IMR-90 (cell line): Measurements from ENCODE around the gene ZNF311. TPM values are rescaled to one million over a fixed set of nuclear protein-coding genes. Genes with fewer than 3 reads are reported as not detected.

Experiments
- ATAC-seq: fragments of 200-7000 bp; cut with Tn5 transposase; 2 replicates; pipeline ENCODE4 v1.9.1; 2020; ENCODE audit warnings: low read depth, mild to moderate bottlenecking, moderate library complexity
- BruUV-seq: library from RNA; stranded (reverse); fragments of 400-500 nt; replicated peaks from 2 replicates; lab custom pipeline; 2021; lab: Mats Ljungman, UMichigan
- CTCF ChIA-PET: fragments of 300-600 bp; formaldehyde crosslinking; extraction: SDS; loops from one replicate; lab custom pipeline; 2021; ENCODE audit warnings: antibody characterized with exemption; lab: Yijun Ruan, JAX
- POLR2A ChIA-PET: fragments of 300-600 bp; sonication (Branson Sonifier 250); formaldehyde crosslinking; loops from one replicate; lab custom pipeline; 2022; ENCODE audit warnings: antibody characterized with exemption; ENCODE audit not compliant: unreplicated experiment; lab: Charles Lee
- DNase-seq: peaks from one replicate; pipeline ENCODE4 v3.0.0; 2013
- H2AFZ ChIP-seq: replicated peaks from 2 replicates; pipeline ENCODE3; 2013; ENCODE audit warnings: low read length, mild to moderate bottlenecking; ENCODE audit not compliant: poor library complexity
- H2AK5ac ChIP-seq: 2 replicates; pipeline ENCODE4 v1.6.1; 2013; ENCODE audit warnings: low read depth, low read length, inconsistent platforms
- H2AK9ac ChIP-seq: replicated peaks from 2 replicates; pipeline ENCODE3; 2013; ENCODE audit warnings: mild to moderate bottlenecking, low read depth, low read length, moderate library complexity; ENCODE audit not compliant: poor library complexity
- H2BK120ac ChIP-seq: 2 replicates; pipeline ENCODE4 v1.6.1; 2013; ENCODE audit warnings: low read depth, low read length, inconsistent platforms
- H2BK15ac ChIP-seq: 3 replicates; pipeline ENCODE4 v1.6.1; 2013; ENCODE audit warnings: low read depth, low read length, inconsistent platforms
- H2BK20ac ChIP-seq: 2 replicates; pipeline ENCODE4 v1.6.1; 2013; ENCODE audit warnings: low read depth, mild to moderate bottlenecking, inconsistent platforms, low read length, moderate library complexity
- H2BK5ac ChIP-seq: 2 replicates; pipeline ENCODE4 v1.6.1; 2013; ENCODE audit warnings: mild to moderate bottlenecking, low read depth, low read length, inconsistent platforms; ENCODE audit not compliant: poor library complexity, severe bottlenecking
- H3K14ac ChIP-seq: replicated peaks from 2 replicates; pipeline ENCODE4 v1.6.1; 2013; ENCODE audit warnings: low read depth, low read length, inconsistent platforms
- H3K18ac ChIP-seq: 2 replicates; pipeline ENCODE4 v1.6.1; 2013; ENCODE audit warnings: low read depth, low read length, control low read depth
- H3K23ac ChIP-seq: 2 replicates; pipeline ENCODE4 v1.6.1; 2013; ENCODE audit warnings: low read depth, low read length, inconsistent platforms
- H3K27ac ChIP-seq: 2 replicates; pipeline ENCODE4 v1.5.1; 2013; ENCODE audit warnings: mild to moderate bottlenecking, control low read depth, low read length; ENCODE audit not compliant: insufficient read depth
- H3K27me3 ChIP-seq: 2 replicates; pipeline ENCODE4 v1.6.1; 2013; ENCODE audit warnings: low read length; ENCODE audit not compliant: control insufficient read depth, insufficient read depth
- H3K36me3 ChIP-seq: 2 replicates; pipeline ENCODE4 v1.6.1; 2013; ENCODE audit warnings: low read length, mixed read lengths; ENCODE audit not compliant: control insufficient read depth, insufficient read depth
- H3K4ac ChIP-seq: 2 replicates; pipeline ENCODE4 v1.6.1; 2013; ENCODE audit warnings: low read depth, low read length, inconsistent platforms
- H3K4me1 ChIP-seq: 2 replicates; pipeline ENCODE4 v1.6.1; 2013; ENCODE audit warnings: low read length, mixed read lengths; ENCODE audit not compliant: control insufficient read depth, insufficient read depth
- H3K4me2 ChIP-seq: 2 replicates; pipeline ENCODE4 v1.6.1; 2013; ENCODE audit warnings: low read depth, mild to moderate bottlenecking, control low read depth, low read length, moderate library complexity
- H3K4me3 ChIP-seq: 2 replicates; pipeline ENCODE4 v1.5.1; 2013; ENCODE audit warnings: low read depth, mild to moderate bottlenecking, control low read depth, low read length, moderate library complexity; ENCODE audit not compliant: insufficient read depth
- H3K56ac ChIP-seq: 2 replicates; pipeline ENCODE4 v1.6.1; 2013; ENCODE audit warnings: low read length, inconsistent platforms; ENCODE audit not compliant: insufficient read depth; ENCODE audit errors: extremely low read depth
- H3K79me1 ChIP-seq, 2 experiments: 2 replicates each; pipeline ENCODE4 v1.6.1; 2013; ENCODE audit warnings: low read length in 2 of 2, inconsistent platforms in 1 of 2, low read depth in 1 of 2
- H3K9ac ChIP-seq: 2 replicates; pipeline ENCODE4 v1.6.1; 2013; ENCODE audit warnings: low read depth, low read length, control low read depth
- H3K9me1 ChIP-seq: 2 replicates; pipeline ENCODE4 v1.6.1; 2013; ENCODE audit warnings: low read length, inconsistent platforms; ENCODE audit not compliant: insufficient read depth
- H3K9me3 ChIP-seq: 2 replicates; pipeline ENCODE4 v1.6.1; 2013; ENCODE audit warnings: low read length; ENCODE audit not compliant: control insufficient read depth, insufficient read depth
- H4K20me1 ChIP-seq: 2 replicates; pipeline ENCODE4 v1.6.1; 2013; ENCODE audit warnings: low read length, inconsistent platforms; ENCODE audit not compliant: insufficient read depth
- H4K5ac ChIP-seq: 2 replicates; pipeline ENCODE4 v1.6.1; 2013; ENCODE audit warnings: mild to moderate bottlenecking, low read depth, low read length, control low read depth
- H4K8ac ChIP-seq, 2 experiments: 2 replicates each; pipeline ENCODE4 v1.6.1; 2013; ENCODE audit warnings: low read depth in 2 of 2, low read length in 2 of 2, control low read depth in 1 of 2, inconsistent platforms in 1 of 2
- H4K91ac ChIP-seq: 2 replicates; pipeline ENCODE4 v1.6.1; 2013; ENCODE audit warnings: low read depth, low read length, inconsistent platforms; ENCODE audit not compliant: insufficient read depth
- CEBPB ChIP-seq: IDR thresholded peaks from 2 replicates; pipeline ENCODE4 v1.6.1; 2012; ENCODE audit warnings: low read depth, low read length, improper control_type of control experiment
- CTCF ChIP-seq: conservative IDR thresholded peaks from 2 replicates; pipeline ENCODE4 v1.5.1; 2012; ENCODE audit warnings: mild to moderate bottlenecking, low read depth, low read length, improper control_type of control experiment
- FOS ChIP-seq: fragments of 150-350 bp; IDR thresholded peaks from 2 replicates; pipeline ENCODE4 v1.6.1; 2016; ENCODE audit warnings: low read depth, low read length
- POLR2A ChIP-seq: IDR thresholded peaks from 2 replicates; pipeline ENCODE4 v1.6.1; 2012; ENCODE audit warnings: mild to moderate bottlenecking, low read depth, low read length
- RAD21 ChIP-seq: IDR thresholded peaks from 2 replicates; pipeline ENCODE4 v1.6.1; 2012; ENCODE audit warnings: low read length, improper control_type of control experiment
- RCOR1 ChIP-seq: IDR thresholded peaks from 2 replicates; pipeline ENCODE4 v1.6.1; 2012; ENCODE audit warnings: mild to moderate bottlenecking, low read length, improper control_type of control experiment; ENCODE audit not compliant: insufficient replicate concordance
- RFX5 ChIP-seq: IDR thresholded peaks from 2 replicates; pipeline ENCODE4 v1.8.0; 2012; ENCODE audit warnings: low read depth, mild to moderate bottlenecking, low read length, moderate library complexity
- SMC3 ChIP-seq: fragments of 150-350 bp; IDR thresholded peaks from 2 replicates; pipeline ENCODE4 v1.6.1; 2016; ENCODE audit warnings: low read depth, mild to moderate bottlenecking, antibody characterized with exemption, low read length, moderate library complexity
- WGBS, 2 experiments: methylation state at CpG; one replicate each; pipeline versions ENCODE4 v1.1.5 to v1.1.7; 2013; ENCODE audit warnings: missing lambda C conversion rate in 2 of 2; ENCODE audit not compliant: insufficient read length in 1 of 2; ENCODE audit errors: extremely low coverage in 2 of 2; 5-methylcytosine and 5-hydroxymethylcytosine counted together
- dilution Hi-C: fragments of 300-500 bp; cut with HindIII; formaldehyde crosslinking; loops from one replicate; pipeline ENCODE4 v1.14.3; 2018; ENCODE audit warnings: low sequenced_read_pairs; ENCODE audit not compliant: unreplicated experiment
- in situ Hi-C: fragments of 300-500 bp; cut with MboI; formaldehyde crosslinking; loops from 3 replicates; pipeline ENCODE4 v1.14.3; 2019; ENCODE audit warnings: low sequenced_read_pairs, inconsistent platforms, mixed read lengths
- intact Hi-C: fragments of 100-400 bp; cut with micrococcal nuclease; formaldehyde crosslinking; loops from 2 replicates; pipeline ENCODE4 v1.10.0; 2022
- polyA plus RNA-seq, 3 experiments: library from polyadenylated mRNA; depleted of rRNA; stranded (reverse); fragments of >200 nt; gene quantifications; 2 replicates each; pipeline ENCODE4 v1.2.3, GENCODE V29; 2012; ENCODE audit warnings: low replicate concordance in 1 of 3
- total RNA-seq: library from RNA; depleted of rRNA; stranded (reverse); fragments of >200 nt; gene quantifications from 2 replicates; pipeline ENCODE4 v1.2.3, GENCODE V29; 2012

The ZNF311 gene
- total and polyA plus RNA-seq, 2 of the 4 experiments (the other 2 are of a cell fraction), result 0.34 to 0.36 TPM

DNA sequence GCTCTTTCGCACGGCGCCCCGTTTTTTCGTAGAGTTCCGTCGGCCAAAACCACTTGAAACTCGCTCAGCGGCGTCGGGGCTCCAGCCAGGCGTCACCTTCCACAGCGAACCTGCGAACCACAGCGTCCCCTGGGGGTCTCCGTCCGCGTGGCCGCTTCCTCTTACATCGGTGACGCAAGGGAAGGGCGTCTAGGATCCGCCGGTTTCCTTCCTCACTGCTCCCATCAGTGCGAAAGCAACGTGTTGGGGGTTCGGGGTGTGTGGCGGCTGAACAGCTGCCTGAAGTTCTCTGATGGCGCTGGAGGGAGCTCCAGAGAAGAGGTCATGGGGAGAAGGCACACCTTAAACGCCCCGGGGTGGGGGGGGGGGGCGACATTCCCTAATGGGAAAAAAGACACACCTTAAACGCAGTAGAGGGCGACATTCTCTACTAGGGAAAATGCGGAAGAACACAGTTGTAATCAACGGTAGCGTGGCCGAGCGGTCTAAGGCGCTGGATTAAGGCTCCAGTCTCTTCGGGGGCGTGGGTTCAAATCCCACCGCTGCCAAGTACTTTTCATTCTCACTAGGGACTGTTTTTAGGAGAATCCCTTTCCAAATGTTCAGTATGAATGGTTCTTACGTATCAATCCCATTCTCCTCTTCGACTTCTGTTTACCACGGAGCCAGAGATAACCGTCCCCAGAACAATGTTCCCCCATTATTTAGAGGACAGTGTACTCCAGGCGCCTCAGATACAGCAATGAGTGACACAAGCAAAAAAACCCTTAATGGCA, 16.4 kb downstream of the ZNF311 start:
- H3K9ac ChIP-seq, result no peak overlapping the region
- no TSS peak for BruUV-seq
- H2BK20ac ChIP-seq, result no peak overlapping the region
- peak overlapping the region; percentile 90 for H2AFZ ChIP-seq
- H3K27ac ChIP-seq, result no peak overlapping the region
- intact Hi-C loops (loop anchor here (5.0 kb wide), 1 partner anchor 599 kb away; the partner anchor contains the start of gene OR2H2), dilution Hi-C loops (no loop called here), in situ Hi-C loops (no loop called here)
- CTCF ChIA-PET, result no interaction called here
- H4K8ac ChIP-seq, result peak overlapping the region in 1 of 2 experiments; percentile 67; a peak in 1 of 4 replicates
- peak; percentile 61 for DNase-seq
- peak overlapping the region; percentile 54 for H3K4me3 ChIP-seq
- H3K79me1 ChIP-seq, result no peaks in the 10 kb centered on the region
- H3K23ac ChIP-seq, result no peak overlapping the region
- no peak overlapping the region for H3K56ac ChIP-seq
- H3K14ac ChIP-seq, result no peak overlapping the region
- H3K9me3 ChIP-seq, result no peaks in the 10 kb centered on the region
- no peak overlapping the region for H2AK5ac ChIP-seq
- no peak overlapping the region; the same call in 1 of the 2 replicates for H3K4ac ChIP-seq
- H2BK15ac ChIP-seq, result no peak overlapping the region
- no peak overlapping the region for H2BK5ac ChIP-seq
- H3K18ac ChIP-seq, result no peak overlapping the region
- no peaks in the 10 kb centered on the region for H3K9me1 ChIP-seq
- no peaks in the 10 kb centered on the region for H3K27me3 ChIP-seq
- peak; percentile 35; the same call in 1 of the 2 replicates for TF ChIP-seq SMC3
- TF ChIP-seq RFX5, result no peak
- TF ChIP-seq RCOR1, result no peak
- 0 out of 2 replicates have a peak, but pooled peaks have one; percentile 17 for TF ChIP-seq FOS
- TF ChIP-seq RAD21, result peak; percentile 49
- peak; percentile 84 for TF ChIP-seq CEBPB
- TF ChIP-seq CTCF, result peak; percentile 58
- no peak for TF ChIP-seq POLR2A
- peak; percentile 30 for ATAC-seq
- no peak overlapping the region for H2BK120ac ChIP-seq
- H4K20me1 ChIP-seq, result no peaks in the 10 kb centered on the region
- no peak overlapping the region for H4K5ac ChIP-seq
- POLR2A ChIA-PET, result no interaction called here
- no peaks in the 10 kb centered on the region for H3K36me3 ChIP-seq
- H3K4me2 ChIP-seq, result peak overlapping the region; percentile 43
- WGBS, 2 experiments, result 8% methylated on average over 8 of the region's 48 CpGs; no CpG with 5 or more reads in 1 of the 2 experiments
- peak overlapping the region; percentile 66 for H2AK9ac ChIP-seq
- H4K91ac ChIP-seq, result no peak overlapping the region; the same call in 1 of the 2 replicates
- no peaks in the 10 kb centered on the region for H3K4me1 ChIP-seq
